GM21619 (cell line): Measurements from ENCODE around the gene RABGEF1.
"Not testable (repeated sequence)": the region's sequence is repeated elsewhere in the genome, so short reads cannot be mapped to it uniquely, and the experiment has no call there.

Experiments
- ATAC-seq: cut with Tn5 transposase; IDR thresholded peaks from one replicate; pipeline ENCODE4 v1.9.1; 2021; ENCODE audit not compliant: unreplicated experiment

Gene RABGEF1

DNA sequence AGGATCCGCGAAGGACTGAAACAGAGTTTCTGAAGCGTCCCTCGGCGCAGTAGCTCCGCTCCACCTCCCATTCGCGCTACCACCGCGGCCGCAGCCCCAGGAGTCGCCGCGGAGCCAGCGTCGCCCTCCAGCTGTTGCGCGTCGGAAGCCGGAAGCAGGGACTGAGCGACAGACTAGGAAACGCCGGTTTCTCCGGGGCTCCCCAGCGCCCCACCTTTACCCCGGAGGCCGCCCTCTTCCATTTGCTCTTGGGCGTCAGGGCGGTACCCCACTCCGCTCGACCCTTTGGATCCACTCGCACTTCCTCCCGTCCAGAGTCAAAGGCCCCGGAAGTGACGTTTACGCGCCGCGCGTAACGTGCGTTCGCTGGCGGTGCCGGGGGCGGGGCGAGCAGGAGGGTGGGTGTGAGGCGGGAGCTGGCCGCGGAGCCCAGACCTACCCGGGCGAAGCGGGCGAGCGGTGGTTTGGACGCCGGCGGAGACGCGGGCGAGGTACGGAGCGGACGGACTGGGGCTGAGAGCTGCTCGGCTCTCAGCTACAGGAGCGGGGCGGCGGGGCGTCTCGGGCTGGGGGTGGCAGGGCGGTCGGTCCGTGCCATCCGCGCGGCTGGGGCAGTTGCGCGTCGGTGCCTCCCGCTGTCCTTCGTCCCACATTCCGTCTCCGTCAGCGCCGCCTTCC is at the start of gene RABGEF1:
TSS of gene RABGEF1 (plus strand) at position 432 of the 678 bp plus-strand sequence. CDS start 31,167 bp downstream, outside the sequence.
- peak; percentile 82 for ATAC-seq

GRCh38 chr7:66693331-66693730 is 47.2 kb upstream of the RABGEF1 start:
- ATAC-seq = no peak

DNA sequence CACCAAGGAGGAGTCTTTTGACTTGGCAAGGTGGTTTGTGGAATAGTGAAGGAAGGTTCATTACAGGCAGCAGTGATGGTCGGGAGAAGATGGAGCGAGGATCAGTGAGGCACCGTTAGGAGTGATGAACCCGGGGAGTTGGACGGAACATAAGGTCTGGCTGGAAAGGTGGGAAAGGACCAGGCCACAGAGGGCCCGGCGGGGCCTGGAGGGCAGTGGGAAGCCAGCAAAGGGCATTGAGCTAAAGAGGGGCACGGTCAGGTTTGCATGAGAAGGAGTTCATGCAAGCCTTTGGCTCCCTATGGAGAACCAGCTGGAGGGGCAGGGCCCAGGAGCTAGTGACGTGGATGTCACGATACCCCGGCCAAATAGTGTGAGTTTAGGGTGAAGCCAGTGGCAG is 46.2 kb upstream of the RABGEF1 start:
- no peak for ATAC-seq

DNA sequence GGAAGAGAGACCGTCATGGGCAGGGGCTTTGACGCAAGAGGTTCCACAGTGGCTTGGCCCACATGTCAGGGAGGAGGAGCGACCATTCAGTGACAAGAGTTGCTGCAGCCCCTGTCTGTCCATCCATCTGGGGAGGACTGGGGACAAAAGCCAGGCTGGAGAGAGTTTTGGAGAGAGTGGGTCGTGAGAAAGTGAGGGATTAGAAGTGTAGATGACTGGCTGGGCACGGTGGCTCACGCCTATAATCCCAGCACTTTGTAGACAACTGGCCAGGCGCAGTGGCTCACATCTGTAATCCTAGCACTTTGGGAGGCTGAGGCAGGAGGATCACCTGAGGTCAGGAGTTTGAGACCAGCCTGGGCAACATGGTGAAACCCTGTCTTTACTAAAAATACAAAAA is 45.1 kb upstream of the RABGEF1 start:
- ATAC-seq = not testable (repeated sequence)

- not testable (repeated sequence) for ATAC-seq
These were observed 44.4 kb upstream of the RABGEF1 start for GRCh38 chr7:66696134-66696533.

DNA sequence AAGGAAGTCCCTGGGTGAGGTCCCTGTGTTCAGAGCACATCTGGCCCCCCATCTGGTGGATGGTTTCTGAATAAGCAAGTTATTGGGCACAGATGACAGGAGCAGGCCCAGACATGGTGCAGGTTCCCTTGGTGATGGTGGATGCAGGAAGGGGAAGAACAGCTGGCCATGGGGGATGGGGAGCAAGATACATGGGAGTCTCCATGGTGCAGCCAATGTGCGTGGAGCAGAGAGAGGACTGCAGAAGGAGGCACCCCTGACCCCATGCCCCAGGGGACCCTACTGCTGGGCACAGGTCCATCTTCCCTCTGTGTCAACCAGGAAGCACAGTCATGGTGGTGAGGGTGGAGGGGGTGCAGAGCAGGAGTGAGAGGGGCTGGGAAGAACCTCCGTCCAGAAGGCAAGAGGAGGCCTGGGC is 43.8 kb upstream of the RABGEF1 start:
- ATAC-seq = no peak

DNA sequence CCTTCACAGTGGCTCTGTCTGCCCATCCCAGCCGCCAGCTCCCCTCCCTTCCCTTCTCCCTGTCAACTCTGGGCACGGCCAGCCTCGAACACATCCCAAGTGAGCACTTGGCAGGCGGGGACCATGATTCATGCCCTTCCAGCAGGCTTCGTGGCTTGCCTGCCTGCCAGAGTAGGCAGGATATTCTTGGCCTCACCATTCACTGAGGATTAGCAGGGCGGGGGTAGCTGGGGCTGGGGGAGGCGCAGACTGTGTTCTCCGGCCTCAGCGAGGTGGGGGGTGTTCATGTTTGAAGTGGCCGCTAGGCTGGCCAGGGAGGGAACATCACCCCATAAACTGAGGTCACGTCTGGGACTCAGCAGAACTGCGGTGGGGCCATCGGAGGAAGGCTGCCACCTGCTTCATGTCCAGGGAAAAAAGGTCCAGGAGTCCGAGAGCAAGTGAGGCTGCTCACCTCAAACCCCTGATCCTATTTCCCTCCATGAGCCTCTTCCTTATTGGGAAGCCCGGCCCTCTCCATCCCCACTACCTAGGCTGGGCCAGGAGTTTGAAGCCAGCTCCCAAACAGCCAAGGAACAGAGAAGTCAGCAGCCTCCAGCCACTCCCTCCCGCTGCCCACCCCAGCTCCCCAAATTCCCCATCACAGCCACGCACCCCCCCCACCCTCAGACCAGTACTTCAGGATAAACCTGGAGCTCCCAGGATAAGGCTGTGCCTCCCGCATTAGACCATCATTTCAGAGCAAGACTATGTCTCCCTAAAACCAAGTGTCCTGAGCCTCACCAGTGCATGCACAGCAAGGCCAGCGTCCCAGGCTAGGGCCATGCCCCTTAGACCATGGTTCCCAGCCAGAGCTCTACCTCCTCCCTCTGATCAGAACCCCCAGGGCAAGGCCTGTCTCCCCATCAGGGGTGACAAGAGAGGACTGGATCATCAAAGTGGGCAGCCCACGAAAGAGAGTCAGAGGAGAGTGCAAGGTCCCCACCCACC is 42.8 kb upstream of the RABGEF1 start:
- no peak for ATAC-seq

DNA sequence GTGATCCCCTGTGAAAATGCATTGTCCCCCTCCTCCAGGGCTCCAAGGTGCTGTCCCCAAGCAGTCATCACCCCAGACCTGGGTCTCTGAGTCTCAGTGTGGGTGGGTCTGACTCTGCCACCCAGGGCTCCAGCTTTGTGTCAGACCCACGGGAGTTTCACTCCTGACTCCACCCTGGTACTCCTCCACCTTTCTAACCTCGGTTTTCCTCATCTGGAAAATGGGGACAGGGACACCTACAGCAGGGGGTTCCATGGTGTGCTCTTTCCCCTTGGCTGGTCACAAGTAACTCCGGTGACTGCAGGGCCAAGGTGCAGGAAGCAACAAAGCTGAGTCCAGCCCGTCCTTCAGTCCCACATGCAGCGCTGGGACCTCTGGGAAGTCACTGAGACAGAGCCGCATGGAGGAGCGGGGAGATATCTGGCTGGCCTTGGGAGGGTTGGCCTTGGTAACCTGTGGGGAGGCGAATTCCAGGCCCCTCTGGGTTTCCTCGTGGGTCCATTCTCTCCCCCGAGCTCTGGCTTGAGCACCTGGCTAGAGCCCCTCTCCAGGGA is 41.8 kb upstream of the RABGEF1 start:
- ATAC-seq = no peak

DNA sequence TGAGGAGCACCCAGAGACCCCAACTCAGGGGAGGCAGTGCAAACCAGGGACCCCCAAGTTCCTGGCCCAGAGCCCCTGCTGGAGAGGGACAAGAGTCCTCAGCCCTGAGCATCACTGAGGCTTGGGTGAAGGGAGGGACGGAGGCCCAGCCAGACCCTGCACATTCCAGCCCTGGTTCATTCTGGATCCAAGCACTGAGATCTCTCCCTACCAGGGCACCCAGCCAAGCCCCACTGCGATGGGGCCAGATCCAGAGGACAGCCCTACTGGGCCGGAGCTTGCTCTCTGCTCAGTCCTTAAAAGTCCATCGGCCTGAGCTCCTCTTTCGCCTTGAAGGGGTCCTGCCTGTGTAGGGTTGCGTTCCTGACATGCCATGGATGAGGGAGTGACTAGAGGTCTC is 40.5 kb upstream of the RABGEF1 start:
- no peak for ATAC-seq

- no peak for ATAC-seq
These were observed 39.9 kb upstream of the RABGEF1 start for GRCh38 chr7:66700633-66701131.

- no peak for ATAC-seq
These were observed 32.7 kb upstream of the RABGEF1 start for GRCh38 chr7:66707825-66708224.

DNA sequence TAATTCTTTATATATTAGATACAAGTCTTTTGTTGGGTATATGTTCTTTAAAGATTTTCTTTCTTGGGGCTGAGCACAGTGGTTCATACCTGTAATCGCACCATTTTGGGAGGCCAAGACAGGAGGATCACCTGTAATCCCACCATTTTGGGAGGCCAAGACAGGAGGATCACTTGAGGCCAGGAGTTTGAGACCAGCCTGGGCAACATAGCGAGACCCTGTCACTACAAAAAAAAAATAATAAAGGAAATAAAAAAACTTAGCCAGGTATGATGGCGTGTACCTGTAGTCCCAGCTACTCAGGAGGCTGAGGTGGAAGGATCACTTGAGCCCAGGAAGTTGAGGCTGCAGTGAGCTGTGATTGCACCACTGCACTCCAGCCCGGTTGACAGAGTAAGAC is 29.8 kb upstream of the RABGEF1 start:
- ATAC-seq = not testable (repeated sequence)

GRCh38 chr7:66713687-66714086 is 26.8 kb upstream of the RABGEF1 start:
- ATAC-seq = no peak

- ATAC-seq = not testable (repeated sequence)
These were observed 23.9 kb upstream of the RABGEF1 start for GRCh38 chr7:66716634-66717033.

- no peak for ATAC-seq
These were observed 20.0 kb upstream of the RABGEF1 start for GRCh38 chr7:66720561-66720960.

GRCh38 chr7:66725843-66726242 is 14.7 kb upstream of the RABGEF1 start:
- ATAC-seq = no peak

DNA sequence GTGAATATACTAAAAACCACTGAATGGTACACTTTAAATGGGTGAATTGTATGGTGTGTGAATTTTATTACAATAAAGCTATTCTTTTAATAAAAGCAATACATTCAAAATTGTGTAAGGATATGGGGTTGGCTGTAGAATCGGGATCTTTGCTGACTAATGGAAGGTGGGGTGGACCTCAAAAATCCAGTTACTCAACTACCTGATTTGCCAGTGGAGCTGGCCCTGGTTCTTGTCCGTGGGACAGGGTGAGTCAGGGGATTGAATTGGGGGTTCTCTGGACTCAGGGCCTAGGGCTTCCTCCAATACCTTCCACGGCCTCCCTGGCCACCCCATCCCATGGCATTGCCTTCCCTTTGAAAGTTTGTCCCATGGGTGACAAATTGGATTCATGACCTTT is 13.5 kb upstream of the RABGEF1 start:
- ATAC-seq = no peak

DNA sequence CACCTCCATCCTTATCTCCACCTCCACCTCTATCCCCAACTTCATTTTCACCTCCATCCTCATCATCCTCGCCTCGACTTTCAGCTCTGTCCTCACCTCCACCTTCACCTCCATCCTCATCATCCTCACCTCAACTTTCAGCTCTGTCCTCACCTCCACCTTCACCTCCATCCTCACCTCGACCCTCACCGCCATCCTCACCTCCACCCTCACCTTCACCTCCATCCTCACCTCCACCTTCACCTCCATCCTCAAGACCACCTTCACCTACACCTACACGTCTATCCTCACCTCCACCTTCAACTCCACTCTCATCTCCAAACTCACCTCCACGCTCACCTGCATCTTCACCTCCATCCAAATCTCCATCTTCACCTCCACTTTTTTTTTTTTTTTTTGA is 12.0 kb upstream of the RABGEF1 start:
- ATAC-seq = no peak

- ATAC-seq = no peak
These were observed 11.3 kb upstream of the RABGEF1 start for GRCh38 chr7:66729274-66729673.

- ATAC-seq = no peak
These were observed 8.5 kb upstream of the RABGEF1 start for GRCh38 chr7:66731986-66732385.

GRCh38 chr7:66732439-66732838 is 8.1 kb upstream of the RABGEF1 start:
- peak; percentile 72 for ATAC-seq
